LoVo (cell line): ENCODE results near the gene SHC3.

ENCODE experiments used
- DNase-seq: peaks from one replicate; pipeline ENCODE4 v3.0.0-alpha.2; 2016; ENCODE audit warnings: low spot score

SHC3 gene

GRCh38 chr9:89154218-89154617 is 24.4 kb downstream of the SHC3 start:
- no peak for DNase-seq

DNA sequence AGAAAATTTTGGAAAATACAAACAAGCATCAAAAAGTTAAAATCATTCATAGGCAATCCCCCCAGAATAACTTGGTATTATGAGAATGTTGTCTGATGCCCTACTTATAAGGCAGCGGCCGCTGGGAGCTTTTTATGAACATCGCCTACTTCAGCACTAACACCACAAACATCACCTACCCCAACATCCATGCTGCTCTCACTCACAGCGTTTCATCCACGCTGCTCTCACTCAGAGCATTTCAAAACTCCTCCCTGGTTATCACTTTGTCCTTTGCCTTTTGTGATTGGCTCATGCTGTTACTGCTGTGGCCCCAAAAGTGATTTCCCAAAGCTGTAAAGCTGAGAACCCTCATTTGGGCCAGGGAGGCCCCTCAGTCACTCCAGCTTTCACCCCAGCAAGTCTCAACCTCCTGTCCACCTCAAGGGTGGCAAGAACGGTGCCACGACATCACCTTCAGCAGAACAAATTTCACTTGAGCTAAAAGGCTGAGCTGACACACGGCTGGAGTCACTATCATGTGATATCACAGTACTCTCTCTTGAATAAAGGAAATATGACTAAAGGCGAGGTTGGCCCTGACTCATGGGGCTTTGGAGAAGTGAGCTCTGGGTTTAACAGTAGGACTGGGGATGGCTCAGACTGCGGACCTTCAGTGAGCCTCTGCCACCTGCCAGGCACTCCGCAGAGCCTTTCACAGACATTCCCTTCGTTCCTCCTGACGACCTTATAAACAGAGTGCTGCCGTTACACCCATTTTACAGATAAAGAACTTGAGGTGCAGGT is 25.2 kb downstream of the SHC3 start:
- no peak for DNase-seq

DNA sequence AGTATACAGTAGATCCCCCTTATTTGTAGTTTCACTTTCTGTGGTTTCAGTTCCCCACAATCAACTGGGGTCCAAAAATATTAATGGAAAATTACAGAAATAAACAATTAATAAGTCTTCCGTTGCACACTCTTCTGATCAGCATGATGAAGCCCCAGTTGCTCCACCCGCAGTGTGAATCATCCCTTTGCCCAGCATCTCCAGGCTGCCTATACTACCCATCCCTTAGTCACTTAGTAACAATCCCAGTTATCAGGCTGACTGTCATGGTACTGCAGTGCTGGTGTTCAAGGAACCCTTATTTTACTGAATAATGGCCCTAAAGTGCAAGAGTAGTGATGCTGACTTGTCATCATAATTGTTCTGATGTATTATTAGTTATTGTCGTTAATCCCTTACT is 28.9 kb downstream of the SHC3 start:
- no peak for DNase-seq

GRCh38 chr9:89145097-89145496 is 33.5 kb downstream of the SHC3 start:
- DNase-seq, result no peak

DNA sequence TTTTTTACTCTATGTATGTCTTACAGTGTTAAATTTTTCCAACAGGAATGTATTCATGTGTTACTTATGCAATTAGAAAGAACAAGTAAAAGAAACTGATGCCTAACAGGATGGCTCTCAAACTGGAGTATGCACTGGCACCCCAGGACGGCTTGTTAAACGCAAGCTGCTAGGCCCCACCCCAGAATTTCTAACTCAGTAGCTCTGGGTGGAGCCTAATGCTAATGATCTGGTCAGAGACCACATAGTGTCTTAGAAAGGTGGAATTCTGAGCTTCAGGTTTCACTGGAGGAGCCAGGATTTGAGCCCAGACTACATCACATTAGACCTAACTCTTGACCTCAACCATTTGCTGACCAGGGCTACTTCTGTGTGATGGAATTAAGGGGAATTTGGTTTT is 34.4 kb downstream of the SHC3 start:
- DNase-seq, result no peak

GRCh38 chr9:89143266-89143665 is 35.4 kb downstream of the SHC3 start:
- no peak for DNase-seq

DNA sequence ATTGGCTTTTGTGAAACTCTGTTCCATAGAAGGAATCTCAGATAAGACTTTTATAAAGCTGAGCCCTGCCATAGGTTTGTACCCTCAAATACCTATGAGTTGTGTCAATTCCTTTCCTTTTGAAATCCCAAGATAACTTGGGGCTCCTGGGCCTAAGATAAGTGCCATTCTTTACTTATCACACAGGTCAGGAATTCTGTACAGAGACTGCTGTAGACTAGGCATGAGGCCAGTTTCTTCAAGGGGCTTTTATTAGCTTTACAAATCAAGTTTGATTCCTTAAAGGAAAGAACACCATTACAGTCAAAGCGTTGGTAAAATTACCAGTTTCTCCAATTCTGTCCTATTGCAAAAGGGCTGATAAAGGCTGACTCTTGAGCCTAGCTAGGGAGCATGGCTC is 39.2 kb downstream of the SHC3 start:
- DNase-seq, result no peak

DNA sequence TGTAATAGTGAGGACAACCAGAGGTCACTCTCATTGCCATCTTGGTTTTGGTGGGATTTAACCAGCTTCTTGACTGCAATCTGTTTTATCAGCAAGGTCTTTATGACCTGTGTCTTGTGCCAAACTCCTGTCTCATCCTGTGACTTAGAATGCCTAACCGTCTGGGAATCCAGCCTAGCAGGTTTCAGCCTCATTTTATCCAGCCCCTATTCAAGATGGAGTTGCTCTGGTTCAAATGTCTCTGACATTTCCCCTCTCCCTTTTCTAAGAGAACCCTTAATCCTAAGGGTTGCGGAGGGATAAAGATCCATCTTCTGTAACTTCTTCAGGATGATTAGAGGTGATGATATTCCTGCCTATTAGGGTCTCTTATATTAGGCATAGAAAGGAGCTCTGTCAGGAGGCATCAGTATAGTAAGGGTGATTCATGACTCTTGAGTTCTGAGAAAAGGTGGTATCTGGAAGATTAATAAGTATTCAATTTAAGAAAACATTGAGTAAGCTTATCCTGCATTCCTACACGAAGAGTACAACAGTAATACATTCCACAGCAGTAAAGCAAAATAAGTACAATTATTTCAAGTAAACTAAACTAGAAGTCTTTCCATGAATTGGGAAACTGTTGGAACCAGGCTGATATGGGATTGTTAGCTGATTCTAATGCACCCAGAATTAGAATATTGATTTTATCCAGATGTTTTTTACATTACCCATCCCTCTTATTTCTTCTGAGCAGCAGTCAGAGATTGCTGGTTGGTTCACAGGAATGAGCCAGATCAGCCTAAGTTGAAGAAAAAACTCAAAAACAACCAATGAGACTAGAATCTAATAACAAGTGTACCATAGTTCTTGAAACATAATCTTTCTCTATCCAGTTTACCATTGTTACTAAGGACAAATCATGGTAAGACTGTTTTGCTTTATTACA is 39.9 kb downstream of the SHC3 start:
- no peak for DNase-seq

DNA sequence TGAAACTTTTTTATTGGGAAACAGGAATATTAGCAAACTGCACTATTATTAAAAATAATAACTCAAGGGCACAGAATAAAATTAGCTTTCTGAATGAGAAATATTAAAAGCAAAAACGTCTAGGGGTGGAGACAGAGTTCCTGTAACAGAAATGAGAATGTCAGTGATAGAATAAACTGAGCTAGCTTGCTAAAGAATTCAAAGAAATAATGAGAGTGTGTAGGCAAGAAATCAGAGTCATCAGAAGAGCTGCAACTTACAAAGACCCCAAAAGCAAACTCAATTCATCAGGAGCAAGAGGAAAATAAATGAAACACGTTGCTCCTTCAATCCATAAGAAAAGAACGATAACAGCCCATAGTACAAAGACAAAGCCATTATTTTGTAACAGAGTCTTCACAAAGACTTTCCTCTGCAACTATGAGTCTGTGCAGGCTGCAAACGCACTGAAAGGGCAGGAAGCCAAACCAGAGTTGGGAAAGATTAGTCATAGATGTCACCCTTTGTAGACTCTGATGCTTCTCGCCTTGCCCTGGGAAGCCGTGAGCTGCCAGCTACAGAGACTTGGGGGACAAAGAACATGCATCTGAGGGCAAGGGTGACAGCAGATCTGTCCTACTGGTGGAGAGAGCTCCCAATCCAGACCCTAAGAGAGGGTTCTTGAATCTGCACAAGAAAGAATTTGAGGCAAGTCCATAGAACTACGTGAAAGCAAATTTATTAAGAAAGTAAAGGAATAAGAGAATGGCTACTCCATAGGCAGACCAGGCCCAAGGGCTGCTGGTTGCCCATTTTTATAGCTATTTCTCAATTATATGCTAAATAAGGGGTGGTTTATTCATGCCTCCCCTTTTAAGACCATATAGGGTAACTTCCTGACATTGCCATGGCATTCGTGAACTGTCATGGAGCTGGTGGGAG is 40.8 kb downstream of the SHC3 start:
- peak; percentile 4 for DNase-seq

DNA sequence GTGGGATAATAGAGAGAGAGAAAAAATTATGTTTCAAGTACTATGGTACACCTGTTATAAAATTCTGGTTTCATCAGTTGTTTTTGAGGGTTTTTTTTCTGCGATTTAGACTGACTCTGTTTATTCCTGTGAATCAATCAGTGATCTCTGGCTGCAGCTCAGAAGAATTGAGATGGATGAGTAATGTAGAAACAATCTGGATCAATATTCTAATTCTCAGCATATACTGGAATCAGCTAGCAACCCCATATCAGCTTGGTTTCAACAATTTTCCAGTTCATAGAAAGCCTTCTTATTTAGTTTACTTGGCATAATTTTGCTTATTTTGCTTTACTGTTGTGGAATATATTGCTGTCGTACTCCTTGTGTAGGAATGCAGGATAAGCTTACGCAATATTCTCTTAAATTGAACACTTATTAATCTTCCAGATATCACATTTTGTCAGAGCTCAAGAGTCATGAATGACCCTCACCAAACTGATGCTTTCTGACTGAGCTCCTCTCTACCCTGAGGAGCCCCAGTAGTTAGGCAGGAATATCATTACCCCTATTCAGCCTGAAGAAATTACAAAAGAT is 42.9 kb downstream of the SHC3 start:
- no peak for DNase-seq

- DNase-seq, result no peak
Measured at GRCh38 chr9:89134709-89135108, 43.9 kb downstream of the SHC3 start.

- no peak for DNase-seq
Measured at GRCh38 chr9:89122949-89123348, 55.7 kb downstream of the SHC3 start.

DNA sequence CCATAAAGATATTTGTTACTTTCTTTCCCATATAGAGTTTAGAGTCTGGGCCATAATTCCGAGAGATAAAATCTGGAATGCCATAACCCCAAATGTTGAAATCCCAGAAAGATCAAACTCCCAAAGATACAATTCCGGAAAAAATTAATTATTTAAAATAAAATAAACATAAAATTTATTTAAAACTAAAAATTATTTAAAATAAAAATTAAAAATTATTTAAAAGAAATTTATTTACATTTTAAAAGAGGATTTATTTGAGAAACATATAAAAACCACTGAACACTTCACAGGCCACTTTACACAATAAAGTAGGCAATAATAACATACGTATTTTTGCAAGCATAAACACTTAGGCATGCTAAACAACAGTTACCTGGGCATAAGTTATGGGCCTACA is 57.9 kb downstream of the SHC3 start:
- no peak for DNase-seq

DNA sequence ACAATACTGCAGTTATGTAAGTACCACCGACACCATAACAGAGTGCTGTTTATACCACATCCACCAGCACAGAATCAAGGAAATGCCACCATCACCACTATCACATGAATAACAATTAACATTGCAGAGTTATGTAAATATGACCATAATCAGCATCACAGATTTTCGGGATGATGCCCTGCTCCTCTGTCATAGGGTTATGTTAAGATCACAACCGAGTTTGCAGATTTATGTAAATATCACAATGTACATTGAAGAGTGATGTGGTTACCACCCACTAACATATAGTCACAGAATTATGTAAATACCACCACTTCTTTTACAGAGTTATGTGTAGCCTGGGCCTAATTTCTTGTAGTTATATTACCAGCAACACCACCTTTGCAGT is 61.8 kb downstream of the SHC3 start:
- DNase-seq, result no peak

GRCh38 chr9:89116064-89116804 is 62.4 kb downstream of the SHC3 start:
- DNase-seq, result no peak

DNA sequence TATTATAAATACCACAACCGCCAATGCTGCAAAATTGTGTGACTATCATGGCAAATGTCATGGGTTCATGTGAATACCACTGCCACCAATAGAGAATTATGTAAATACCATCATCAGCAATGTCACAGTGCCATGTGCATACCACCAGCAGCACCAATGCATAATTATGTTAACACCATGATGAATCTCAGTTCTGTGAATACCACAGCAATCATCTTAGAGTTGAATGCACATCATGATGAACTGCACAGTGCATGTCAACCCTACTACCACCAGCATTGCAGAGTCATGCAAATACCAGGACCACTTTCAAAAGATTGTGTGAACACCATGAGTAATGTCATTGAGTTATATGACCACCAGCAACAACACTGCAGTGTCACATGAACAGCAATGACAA is 63.2 kb downstream of the SHC3 start:
- no peak for DNase-seq

GRCh38 chr9:89114741-89115140 is 63.9 kb downstream of the SHC3 start:
- DNase-seq, result no peak

DNA sequence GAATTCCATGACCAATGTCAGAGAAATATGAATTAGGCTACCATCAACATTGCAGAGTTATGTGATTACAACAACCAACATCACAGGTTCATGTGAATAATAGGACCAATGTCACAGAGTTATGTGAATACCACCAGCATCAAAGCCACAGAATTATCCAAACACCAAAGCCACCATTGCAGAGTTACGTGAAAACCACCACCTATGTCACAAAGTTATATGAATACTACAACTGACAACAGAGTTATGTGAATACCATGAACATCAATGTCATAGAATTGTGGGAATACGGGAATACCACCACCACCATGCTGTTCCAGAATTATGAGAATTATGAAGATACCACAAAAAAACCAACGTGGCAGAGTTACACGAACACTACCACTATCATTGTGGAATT is 64.8 kb downstream of the SHC3 start:
- no peak for DNase-seq

DNA sequence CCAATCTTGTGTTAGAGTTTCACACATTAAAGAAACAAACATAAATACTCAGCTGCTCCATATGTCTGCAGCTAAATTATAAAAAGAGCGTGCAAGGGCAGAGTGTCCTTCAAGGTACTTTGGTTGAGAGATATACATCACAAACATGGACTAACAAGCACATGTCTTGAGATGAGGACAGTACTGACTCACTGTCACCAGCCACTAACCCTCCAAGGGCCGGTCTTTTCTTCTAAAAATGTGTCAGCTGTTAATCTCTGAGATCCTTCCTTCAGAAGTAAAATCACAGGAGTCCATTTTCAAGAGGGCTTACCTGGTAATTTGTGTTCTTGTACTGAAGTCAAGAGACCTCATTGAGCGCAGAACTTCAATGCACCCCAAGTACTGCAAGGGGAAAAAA is 66.4 kb downstream of the SHC3 start:
- DNase-seq, result no peak

DNA sequence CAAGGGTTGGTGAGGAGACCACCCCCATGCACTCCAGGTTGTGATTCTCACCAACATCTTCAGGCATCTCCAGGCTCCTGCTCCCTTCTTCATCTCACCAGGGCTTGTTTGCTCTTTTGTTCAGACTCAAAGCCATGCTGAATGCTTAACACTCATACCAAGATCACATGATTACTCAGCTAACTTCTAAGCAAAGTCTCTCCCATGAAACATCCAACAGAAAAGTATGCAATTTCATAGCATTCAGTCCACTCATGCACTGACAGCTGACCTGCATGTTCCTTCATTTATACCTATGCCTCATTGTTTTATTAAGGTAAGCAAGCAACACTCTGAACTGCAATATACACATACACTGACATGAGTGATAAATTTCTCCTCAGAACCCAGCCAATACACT is 69.0 kb downstream of the SHC3 start:
- DNase-seq, result no peak

- no peak for DNase-seq
Measured at GRCh38 chr9:89107406-89107805, 71.2 kb downstream of the SHC3 start.
